GM06990 (cell line): ENCODE measurements around the gene SFN.

Experiments used
- DNase-seq: peaks from one replicate; pipeline ENCODE4 v3.0.0-alpha.2; 2011; ENCODE audit not compliant: insufficient read length; ENCODE audit errors: extremely low read depth
- H3K27me3 ChIP-seq: replicated peaks from 2 replicates; pipeline ENCODE4 v1.6.0; 2011; ENCODE audit warnings: low read length; ENCODE audit not compliant: control insufficient read depth, insufficient read depth
- H3K36me3 ChIP-seq: 2 replicates; pipeline ENCODE4 v1.5.1; 2011; ENCODE audit warnings: low read length; ENCODE audit not compliant: control insufficient read depth, insufficient read depth
- H3K4me3 ChIP-seq: replicated peaks from 2 replicates; pipeline ENCODE4 v1.5.1; 2011; ENCODE audit warnings: low read depth, mild to moderate bottlenecking, control low read depth, low read length
- CTCF ChIP-seq: IDR thresholded peaks from 2 replicates; pipeline ENCODE4 v1.5.1; 2011; ENCODE audit warnings: low read length, control low read depth, mild to moderate bottlenecking, inconsistent platforms; ENCODE audit not compliant: insufficient read depth, poor library complexity, severe bottlenecking

SFN gene

GRCh38 chr1:26824731-26825130 lies 38.2 kb upstream of the SFN start:
- no peak for DNase-seq
- no peaks in the 10 kb centered on the region for H3K36me3 ChIP-seq
- H3K4me3 ChIP-seq = no peak overlapping the region
- no peaks in the 10 kb centered on the region for H3K27me3 ChIP-seq
- no peak for TF ChIP-seq CTCF

- Histone ChIP-seq H3K27me3 (no peaks in the 10 kb centered on the region), H3K36me3 (no peaks in the 10 kb centered on the region; the same call in 1 of the 2 replicates), H3K4me3 (peak within 1 kb of the TSS; percentile 88)
- peak; percentile 80 for DNase-seq
- peak; percentile 30 for TF ChIP-seq CTCF
These were observed 36.5 kb upstream of the SFN start, which contains the start of gene ZDHHC18 for GRCh38 chr1:26826261-26827105. Gene ZDHHC18 (plus strand): TSS chr1:26826688. CDS start chr1:26826805, 117 bp downstream.

- Histone ChIP-seq H3K27me3 (no peaks in the 10 kb centered on the region), H3K36me3 (peaks cover under 1% of the 10 kb centered on the region; the same call in 1 of the 2 replicates), H3K4me3 (peak overlapping the region; percentile 88)
- no peak for TF ChIP-seq CTCF
- no peak for DNase-seq
These were observed 35.8 kb upstream of the SFN start for GRCh38 chr1:26827106-26827604.

- no peak for DNase-seq
- Histone ChIP-seq H3K36me3 (peaks cover 6% of the 10 kb centered on the region; the same call in 1 of the 2 replicates), H3K27me3 (no peaks in the 10 kb centered on the region), H3K4me3 (peak overlapping the region; percentile 88)
- no peak for TF ChIP-seq CTCF
These were observed 35.3 kb upstream of the SFN start for GRCh38 chr1:26827663-26828062.

GRCh38 chr1:26828411-26828991 lies 34.4 kb upstream of the SFN start:
- Histone ChIP-seq H3K27me3 (no peaks in the 10 kb centered on the region), H3K4me3 (peak overlapping the region; percentile 88), H3K36me3 (peaks cover 8% of the 10 kb centered on the region)
- no peak for TF ChIP-seq CTCF
- DNase-seq = peak; percentile 26
